PFSK-1 (cell line): ENCODE data around the gene CA14.

Experiments
- FOXP2 ChIP-seq: optimal IDR thresholded peaks from 2 replicates; pipeline ENCODE3; 2011; ENCODE audit warnings: borderline replicate concordance, control low read depth, inconsistent platforms; ENCODE audit not compliant: insufficient read depth; ENCODE audit errors: extremely low read length, extremely low read depth
- POLR2AphosphoS5 ChIP-seq: IDR thresholded peaks from 2 replicates; pipeline ENCODE4 v1.6.1; 2012; ENCODE audit warnings: low read depth, mild to moderate bottlenecking, control low read depth, low read length, moderate library complexity
- SIN3A ChIP-seq: IDR thresholded peaks from 2 replicates; pipeline ENCODE4 v1.6.1; 2012; ENCODE audit warnings: mild to moderate bottlenecking, low read length, moderate library complexity, borderline replicate concordance; ENCODE audit not compliant: insufficient read depth
- TAF1 ChIP-seq: IDR thresholded peaks from 2 replicates; pipeline ENCODE4 v1.6.1; 2012; ENCODE audit warnings: low read length, control low read depth, borderline replicate concordance; ENCODE audit not compliant: insufficient read depth
- TF ChIP-seq, protein P1 (sequence below), 2 experiments: IDR thresholded peaks; 2 replicates each; pipeline versions ENCODE4 v1.6.1 to v1.8.0; 2011 to 2012; ENCODE audit warnings: low read depth in 2 of 2, low read length in 2 of 2, control low read depth in 1 of 2, inconsistent platforms in 1 of 2, mild to moderate bottlenecking in 1 of 2, moderate library complexity in 1 of 2; ENCODE audit not compliant: insufficient read depth in 1 of 2

The CA14 gene

GRCh38 chr1:150302902-150303301, 45.3 kb downstream of the CA14 start:
- TF ChIP-seq TAF1: no peak
- no peak for TF ChIP-seq SIN3A
- no peak for TF ChIP-seq POLR2AphosphoS5
- TF ChIP-seq, protein P1, sequence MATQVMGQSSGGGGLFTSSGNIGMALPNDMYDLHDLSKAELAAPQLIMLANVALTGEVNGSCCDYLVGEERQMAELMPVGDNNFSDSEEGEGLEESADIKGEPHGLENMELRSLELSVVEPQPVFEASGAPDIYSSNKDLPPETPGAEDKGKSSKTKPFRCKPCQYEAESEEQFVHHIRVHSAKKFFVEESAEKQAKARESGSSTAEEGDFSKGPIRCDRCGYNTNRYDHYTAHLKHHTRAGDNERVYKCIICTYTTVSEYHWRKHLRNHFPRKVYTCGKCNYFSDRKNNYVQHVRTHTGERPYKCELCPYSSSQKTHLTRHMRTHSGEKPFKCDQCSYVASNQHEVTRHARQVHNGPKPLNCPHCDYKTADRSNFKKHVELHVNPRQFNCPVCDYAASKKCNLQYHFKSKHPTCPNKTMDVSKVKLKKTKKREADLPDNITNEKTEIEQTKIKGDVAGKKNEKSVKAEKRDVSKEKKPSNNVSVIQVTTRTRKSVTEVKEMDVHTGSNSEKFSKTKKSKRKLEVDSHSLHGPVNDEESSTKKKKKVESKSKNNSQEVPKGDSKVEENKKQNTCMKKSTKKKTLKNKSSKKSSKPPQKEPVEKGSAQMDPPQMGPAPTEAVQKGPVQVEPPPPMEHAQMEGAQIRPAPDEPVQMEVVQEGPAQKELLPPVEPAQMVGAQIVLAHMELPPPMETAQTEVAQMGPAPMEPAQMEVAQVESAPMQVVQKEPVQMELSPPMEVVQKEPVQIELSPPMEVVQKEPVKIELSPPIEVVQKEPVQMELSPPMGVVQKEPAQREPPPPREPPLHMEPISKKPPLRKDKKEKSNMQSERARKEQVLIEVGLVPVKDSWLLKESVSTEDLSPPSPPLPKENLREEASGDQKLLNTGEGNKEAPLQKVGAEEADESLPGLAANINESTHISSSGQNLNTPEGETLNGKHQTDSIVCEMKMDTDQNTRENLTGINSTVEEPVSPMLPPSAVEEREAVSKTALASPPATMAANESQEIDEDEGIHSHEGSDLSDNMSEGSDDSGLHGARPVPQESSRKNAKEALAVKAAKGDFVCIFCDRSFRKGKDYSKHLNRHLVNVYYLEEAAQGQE (IDR thresholded peaks at IDR 0.05; ENCODE audit: insufficient read depth in 1 of 2, low read depth in 2 of 2, low read length in 2 of 2): no peak
- no peak for TF ChIP-seq FOXP2

DNA sequence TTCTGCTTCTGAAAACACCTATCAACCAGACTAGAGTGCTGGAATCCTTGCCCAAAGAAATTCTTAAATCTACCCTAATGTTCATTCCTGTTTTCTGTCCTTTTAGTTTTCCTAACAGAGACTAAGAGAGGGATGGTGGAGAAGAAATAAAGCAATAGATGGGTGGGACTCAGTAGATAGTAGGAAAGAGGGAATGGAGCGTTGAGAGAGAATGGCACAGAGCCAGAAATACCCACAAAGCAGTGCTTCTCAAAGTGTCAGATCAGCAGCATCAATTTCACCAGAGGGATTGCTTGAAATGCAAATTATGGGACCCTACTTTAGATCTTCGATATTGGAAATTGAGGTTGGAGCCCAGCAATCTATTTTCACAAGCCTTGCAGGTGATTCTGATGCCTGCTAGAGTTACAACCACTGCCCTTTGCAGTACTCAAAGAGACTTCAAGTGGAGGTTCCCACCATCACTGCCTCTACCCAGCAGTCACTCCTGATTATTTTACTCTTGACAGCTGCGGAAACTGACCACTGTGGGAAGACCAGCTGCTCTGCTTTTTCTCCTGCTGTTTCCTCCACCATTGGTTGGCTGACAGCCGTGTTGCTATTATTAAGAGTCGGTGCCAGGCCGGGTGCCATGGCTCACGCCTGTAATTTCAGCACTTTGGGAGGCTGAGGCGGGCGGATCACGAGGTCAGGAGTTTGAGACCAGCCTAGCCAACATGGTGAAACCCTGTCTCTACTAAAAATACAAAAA, 52.4 kb downstream of the CA14 start:
- TF ChIP-seq SIN3A (no peak), TAF1 (no peak), POLR2AphosphoS5 (no peak; the same call in 1 of the 2 replicates), FOXP2 (no peak)
- TF ChIP-seq, protein P1 (IDR thresholded peaks at IDR 0.05; ENCODE audit: insufficient read depth in 1 of 2, low read depth in 2 of 2, low read length in 2 of 2): no peak

DNA sequence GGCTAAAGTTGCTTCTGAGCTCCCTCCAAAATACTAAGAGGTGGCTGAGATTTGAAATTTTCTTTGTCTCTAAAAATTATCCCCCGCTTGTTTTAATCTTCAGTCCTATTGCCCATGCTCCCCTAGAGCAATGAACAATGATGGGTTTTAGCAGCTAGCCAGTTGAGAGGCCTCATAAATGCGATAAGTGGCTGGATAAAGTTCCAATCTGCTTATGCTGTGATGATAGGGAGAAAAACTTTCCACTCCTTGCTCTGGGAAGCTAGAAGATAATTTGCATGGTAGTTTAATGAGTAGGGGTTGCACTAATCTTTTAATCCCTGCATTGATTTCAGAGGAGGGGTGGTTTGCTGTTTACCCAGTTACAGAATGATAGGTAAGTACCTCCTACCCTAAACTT, 54.2 kb downstream of the CA14 start:
- TF ChIP-seq POLR2AphosphoS5: no peak
- no peak for TF ChIP-seq TAF1
- no peak for TF ChIP-seq SIN3A
- TF ChIP-seq, protein P1 (IDR thresholded peaks at IDR 0.05; ENCODE audit: insufficient read depth in 1 of 2, low read depth in 2 of 2, low read length in 2 of 2): no peak
- no peak for TF ChIP-seq FOXP2
